ENCODE results near the gene LUC7L3. TPM values are rescaled to one million over a fixed set of nuclear protein-coding genes. Genes with fewer than 3 reads are reported as not detected.

LUC7L3 gene
- total RNA-seq, 1 donor from 2014 or later: 17.1 TPM

DNA sequence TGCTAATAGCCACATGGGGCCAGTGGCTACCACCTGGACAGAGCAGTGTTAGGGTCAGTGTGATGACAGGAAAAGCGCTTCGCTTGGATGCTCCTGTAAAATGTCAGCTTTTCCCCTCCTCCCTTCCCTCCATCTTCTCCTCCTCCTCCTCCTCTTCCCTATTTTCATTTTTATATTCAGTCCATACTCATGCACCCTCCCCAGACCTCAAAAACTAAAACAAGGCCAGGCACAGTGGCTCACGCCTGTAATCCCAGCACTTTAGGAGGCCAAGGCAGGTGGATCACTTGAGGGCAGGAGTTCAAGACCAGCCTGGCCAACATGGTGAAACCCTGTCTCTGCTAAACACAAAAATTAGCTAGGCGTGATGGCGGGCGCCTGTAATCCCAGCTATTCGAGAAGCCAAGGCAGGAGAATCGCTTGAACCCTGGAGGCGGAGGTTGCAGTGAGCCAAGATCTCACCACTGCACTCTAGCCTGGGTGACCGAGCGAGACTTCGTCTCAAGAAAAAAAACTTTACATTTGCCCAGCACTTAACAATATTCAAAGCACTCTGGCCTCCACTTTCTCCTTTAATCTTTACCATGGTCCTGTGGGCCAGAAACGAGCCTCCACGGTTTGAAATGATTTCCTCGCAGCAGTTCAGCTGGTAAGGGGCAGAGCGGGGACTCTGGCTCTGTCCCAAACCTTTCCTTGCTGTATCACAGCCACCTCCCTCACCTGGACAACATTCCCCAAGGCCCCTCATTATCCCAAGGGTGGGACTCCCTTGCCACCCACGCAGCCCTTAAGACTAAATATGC, 33.5 kb upstream of the LUC7L3 start:
- no peak for DNase-seq (ENCODE audit: low read depth in 2 of 2)

DNA sequence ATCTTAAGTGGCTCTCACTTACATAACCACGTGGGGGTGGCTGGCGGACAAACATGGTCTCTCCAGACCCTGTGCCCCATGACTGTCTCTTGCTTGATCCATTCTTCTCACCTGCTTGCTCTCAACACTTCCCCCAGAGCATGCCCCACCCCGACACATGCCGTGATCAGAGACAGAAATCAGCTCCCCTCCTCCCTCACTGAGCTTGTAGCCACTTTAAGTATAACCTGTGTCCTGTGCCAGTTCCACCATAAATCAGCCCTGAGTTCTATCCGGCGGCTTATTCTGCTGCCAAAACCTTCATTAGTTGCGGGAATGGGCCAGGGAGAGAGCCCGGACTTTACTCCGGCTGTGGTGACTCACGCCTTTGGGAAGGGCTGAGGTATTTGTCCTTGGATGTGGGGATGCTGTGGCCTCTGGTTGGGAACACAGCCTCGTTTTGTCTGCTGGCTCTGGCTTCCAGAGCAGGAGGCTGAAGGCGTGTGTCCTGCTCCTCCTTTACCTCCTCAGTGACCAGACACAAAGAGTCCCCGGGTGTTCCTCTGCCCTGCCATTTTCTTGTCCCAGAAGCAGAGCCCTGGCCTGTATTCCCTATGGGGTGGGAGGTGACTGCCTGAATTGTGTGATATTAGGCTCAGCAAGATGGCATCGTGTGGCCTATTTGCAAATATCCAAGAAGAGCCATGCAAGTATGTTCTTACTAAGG, 32.8 kb upstream of the LUC7L3 start:
- peak; percentile 51 to 56 for DNase-seq (ENCODE audit: low read depth in 2 of 2)

DNA sequence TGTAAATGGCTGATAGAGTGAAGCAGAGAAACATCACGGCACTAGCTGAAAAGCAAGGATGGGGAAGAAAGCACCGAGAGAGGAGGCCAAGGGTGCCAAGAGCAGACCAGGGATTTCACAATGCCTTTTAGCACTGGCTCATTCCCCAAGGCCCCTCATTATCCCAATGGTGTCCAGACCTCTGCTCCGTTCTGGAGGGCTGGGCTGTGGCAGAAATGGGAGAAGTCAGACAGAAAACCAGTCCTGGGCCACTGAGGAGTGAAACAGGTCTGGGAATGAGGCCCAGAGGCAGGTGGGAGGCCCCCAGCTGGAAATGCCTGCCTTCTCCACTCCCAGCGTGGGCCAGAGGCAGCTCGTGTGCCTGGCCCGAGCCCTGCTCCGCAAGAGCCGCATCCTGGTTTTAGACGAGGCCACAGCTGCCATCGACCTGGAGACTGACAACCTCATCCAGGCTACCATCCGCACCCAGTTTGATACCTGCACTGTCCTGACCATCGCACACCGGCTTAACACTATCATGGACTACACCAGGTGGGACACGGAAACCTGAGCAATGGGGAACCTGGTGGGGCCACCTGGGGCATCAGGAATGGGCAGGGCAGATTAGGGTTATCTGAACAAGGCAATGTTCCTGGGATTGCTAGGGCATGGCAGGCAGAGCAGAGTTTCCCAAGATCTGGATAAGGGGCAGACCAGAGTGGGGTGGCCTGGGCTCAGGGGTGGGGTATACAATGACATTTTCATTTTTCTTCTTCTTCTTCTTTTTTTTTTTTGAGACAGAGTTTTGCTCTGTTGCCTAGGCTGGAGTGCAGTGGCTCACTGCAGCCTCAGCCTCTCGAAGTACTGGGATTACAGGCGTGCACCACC, 32.0 kb upstream of the LUC7L3 start:
- DNase-seq (ENCODE audit: low read depth in 2 of 2): no peak

DNA sequence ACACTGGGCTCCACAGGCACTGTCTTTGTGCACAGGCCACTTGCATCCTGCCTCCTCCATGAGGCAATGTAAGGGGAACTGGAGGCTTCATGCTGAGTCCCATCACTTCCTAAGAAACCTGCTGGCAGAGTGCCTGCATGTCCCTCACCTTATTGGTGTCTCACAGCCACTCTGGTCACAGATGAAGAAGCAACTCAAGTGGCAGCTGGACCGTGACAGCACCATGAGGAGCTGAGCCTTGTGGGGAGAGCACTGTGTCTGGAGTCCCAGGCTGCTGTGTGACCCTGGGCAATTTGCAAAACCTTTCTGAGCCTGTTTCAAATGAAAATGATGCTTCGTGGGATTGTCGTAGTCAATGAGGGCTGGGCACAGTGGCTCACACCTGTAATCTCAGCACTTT, 31.2 kb upstream of the LUC7L3 start:
- no peak for DNase-seq (ENCODE audit: low read depth in 2 of 2)

DNA sequence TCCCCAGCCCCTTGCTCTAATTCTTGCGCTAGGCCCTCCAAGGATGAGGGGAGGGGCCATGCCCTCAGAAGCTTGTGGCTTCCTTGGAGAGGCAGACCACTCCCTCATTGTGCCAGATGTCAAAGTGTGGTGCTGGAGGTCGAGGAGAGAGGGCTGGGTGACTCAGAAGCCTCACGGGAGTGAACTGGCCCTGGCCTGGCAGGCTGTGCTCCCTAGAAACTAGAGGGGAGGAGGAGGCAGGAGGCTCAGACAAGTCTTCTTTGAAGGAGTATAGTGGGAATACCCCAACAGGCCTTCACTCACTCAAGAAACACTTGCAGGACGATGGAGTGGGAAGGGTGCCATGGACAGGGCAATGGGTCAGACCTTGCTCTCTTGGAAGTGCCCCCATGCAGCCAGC, 30.2 kb upstream of the LUC7L3 start:
- peak in 1 of 2 donors; percentile 19 for DNase-seq (ENCODE audit: low read depth in 2 of 2)

GRCh38 chr17:50689956-50690886, 29.2 kb upstream of the LUC7L3 start:
- DNase-seq (ENCODE audit: low read depth in 2 of 2): peak in 1 of 2 donors; percentile 28

- no peak for DNase-seq (ENCODE audit: low read depth in 2 of 2)
Measured at GRCh38 chr17:50690887-50691549, 28.4 kb upstream of the LUC7L3 start.

- DNase-seq (ENCODE audit: low read depth in 2 of 2): peak in 1 of 2 donors; percentile 24
Measured at GRCh38 chr17:50691550-50692447, 27.6 kb upstream of the LUC7L3 start.

DNA sequence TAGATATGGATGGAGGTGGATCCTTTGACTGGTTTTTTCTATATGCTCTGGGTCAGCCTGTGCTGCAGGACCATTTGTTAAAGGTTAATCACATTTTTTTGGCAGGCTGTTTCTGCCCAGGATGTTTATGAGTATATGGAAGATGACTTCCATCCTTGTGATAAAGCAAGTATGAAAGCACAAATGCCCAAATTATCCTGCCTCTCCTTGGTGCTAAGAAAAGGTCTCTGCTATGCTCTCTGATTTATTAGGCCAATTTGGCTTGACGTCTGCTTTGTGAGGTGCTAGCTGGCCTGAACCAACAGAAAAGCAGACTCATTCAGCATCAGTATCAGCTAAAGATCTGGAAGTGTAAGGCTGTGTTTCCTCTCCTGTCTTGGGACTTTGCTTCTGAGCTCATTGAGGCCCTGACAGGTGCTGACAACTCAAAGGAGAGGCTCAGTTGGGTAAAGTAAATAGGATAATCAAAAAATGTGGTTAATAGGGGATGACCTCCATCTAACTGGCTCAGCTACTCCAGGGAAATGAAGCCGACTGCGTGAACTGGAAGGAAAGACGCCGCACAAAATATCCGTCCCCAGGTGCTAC, 26.9 kb upstream of the LUC7L3 start:
- no peak for DNase-seq (ENCODE audit: low read depth in 2 of 2)

- no peak for DNase-seq (ENCODE audit: low read depth in 2 of 2)
Measured at GRCh38 chr17:50693036-50693682, 26.2 kb upstream of the LUC7L3 start.

DNA sequence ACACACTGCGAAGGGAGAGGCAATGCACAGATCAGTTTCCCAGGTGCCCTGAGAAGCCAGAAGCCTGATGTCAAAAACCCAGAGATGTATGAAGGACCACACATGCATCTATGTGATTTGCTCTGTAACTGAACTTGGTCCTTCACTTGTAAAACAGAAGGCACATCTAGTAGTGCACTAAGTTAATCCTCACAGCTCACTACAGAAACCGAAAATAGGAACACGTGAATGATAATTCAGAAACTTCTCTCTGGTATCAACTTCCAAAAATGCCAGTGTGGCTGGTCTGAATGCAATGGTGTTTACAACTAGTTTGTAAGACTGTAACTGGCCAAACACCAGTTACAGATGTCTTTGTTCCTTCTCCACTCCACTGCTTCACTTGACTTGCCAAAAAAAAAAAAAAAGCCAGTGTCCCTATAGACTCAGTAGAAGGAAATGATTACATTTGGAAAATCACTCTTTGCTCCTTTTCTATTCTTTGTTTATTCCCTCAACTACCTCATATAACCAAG, 23.0 kb upstream of the LUC7L3 start:
- DNase-seq (ENCODE audit: low read depth in 2 of 2): no peak

- no peak for DNase-seq (ENCODE audit: low read depth in 2 of 2)
Measured at GRCh38 chr17:50697062-50697461, 22.3 kb upstream of the LUC7L3 start.

DNA sequence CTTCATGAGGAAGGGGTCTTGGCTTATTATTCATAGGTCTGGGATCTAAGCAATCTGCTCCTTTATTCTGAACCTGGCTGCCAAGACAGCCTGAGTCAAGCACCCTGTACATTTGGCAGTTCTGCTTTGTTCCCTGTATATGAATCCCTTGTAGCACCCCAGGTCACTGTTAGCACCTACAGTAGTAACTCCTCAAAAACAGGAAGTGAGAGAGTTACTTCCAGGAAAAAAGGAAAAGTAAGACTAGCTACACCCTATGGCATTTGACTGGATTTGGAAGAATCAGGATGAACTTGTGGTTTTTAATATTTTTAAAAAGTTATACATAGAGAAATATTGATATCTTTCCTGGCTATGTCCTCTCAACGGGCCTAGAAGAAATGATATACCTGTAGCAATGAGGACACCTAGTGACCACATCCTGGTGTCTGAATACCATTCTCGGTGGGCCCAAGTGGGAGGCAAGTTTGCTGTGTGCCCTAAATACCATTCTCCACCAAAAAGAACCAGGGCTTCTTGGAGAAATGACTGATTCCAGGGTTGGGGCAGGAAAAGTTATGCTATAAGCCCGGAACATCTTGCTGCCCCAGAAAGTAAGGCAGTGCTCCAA, 21.6 kb upstream of the LUC7L3 start:
- no peak for DNase-seq (ENCODE audit: low read depth in 2 of 2)

DNA sequence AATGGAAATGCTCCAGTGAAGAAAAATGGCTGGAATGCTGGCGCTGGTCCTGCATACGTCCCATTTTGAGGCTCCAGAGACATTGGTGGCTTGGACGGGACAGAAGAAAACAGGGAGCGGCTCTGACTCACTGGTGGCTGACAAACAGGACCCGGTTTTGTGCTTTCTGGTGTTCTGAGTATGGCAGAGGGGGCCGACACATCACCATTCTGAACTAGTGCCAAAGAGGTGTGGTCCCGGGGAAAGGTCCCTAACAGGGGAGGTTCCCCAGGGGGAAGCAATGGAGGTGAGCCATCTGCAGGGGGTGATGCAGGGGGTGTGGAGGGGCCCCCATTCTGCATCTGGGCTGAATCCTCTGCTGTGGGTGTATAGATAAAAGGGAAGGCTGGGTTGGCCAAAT, 20.0 kb upstream of the LUC7L3 start:
- DNase-seq (ENCODE audit: low read depth in 2 of 2): no peak

DNA sequence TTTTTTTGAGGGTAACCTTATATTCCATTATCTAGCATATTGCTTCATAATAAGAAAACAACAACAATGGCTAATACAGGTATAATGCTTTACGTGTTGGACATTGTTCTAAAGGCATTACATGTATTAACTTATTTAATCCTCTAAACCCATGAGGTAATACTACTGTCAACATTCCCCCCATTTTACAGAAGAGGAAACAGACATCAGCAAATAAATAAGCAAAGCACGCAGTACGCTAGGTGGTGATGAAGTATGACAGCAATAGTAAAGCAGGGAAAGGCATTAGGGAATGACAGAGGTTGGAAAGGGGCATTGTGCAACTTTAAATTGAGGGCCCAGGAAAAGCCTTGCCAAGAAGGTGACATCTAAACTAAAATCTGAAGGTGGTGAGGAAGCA, 16.2 kb upstream of the LUC7L3 start:
- no peak for DNase-seq (ENCODE audit: low read depth in 2 of 2)

- DNase-seq (ENCODE audit: low read depth in 2 of 2): peak; percentile 93 to 95
Measured at GRCh38 chr17:50707289-50708049, 11.9 kb upstream of the LUC7L3 start, which contains the start of gene ANKRD40. ANKRD40 (minus strand) TSS chr17:50707914; CDS start chr17:50707654, 260 bp downstream.
